ENCODE results near the gene HAVCR1.

DNA sequence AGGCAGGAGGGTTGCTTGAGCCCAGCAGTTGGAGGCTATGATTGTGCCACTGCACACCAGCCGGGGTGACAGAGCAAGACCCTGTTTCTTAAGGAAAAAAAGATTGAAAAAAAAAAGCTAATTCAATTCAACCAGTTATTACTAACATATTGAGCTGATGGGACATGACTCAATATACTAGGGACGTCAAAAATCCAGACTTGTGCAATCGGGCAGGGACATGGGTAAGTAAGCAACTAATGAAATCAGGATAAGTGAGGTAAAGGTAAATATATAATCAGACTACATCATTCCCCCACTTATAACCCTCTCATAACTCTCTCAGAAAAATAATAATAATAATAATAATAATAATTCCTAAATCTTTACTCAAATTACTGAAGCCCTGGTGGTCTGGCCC, 975 bp upstream of the HAVCR1 start:
- TF ChIP-seq, protein P1, sequence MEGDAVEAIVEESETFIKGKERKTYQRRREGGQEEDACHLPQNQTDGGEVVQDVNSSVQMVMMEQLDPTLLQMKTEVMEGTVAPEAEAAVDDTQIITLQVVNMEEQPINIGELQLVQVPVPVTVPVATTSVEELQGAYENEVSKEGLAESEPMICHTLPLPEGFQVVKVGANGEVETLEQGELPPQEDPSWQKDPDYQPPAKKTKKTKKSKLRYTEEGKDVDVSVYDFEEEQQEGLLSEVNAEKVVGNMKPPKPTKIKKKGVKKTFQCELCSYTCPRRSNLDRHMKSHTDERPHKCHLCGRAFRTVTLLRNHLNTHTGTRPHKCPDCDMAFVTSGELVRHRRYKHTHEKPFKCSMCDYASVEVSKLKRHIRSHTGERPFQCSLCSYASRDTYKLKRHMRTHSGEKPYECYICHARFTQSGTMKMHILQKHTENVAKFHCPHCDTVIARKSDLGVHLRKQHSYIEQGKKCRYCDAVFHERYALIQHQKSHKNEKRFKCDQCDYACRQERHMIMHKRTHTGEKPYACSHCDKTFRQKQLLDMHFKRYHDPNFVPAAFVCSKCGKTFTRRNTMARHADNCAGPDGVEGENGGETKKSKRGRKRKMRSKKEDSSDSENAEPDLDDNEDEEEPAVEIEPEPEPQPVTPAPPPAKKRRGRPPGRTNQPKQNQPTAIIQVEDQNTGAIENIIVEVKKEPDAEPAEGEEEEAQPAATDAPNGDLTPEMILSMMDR (IDR thresholded peaks at IDR 0.05) = no peak
- TF ChIP-seq POLR2AphosphoS5 (IDR thresholded peaks at IDR 0.05) (no peak), EP300 (IDR thresholded peaks at IDR 0.05) (no peak), POLR2A (IDR thresholded peaks at IDR 0.05) (no peak)
